MG63 (cell line): ENCODE data around the gene FER. TPM values are rescaled to one million over a fixed set of nuclear protein-coding genes. Genes with fewer than 3 reads are reported as not detected.
"Not testable (repeated sequence)": the region's sequence is repeated elsewhere in the genome, so short reads cannot be mapped to it uniquely, and the experiment has no call there.

Experiments used
- DNase-seq: peaks from one replicate; pipeline ENCODE4 v3.0.0-alpha.2; 2020
- H3K27me3 ChIP-seq: fragments of 250-450 bp; sonication (Bioruptor Pico); 2 replicates; pipeline ENCODE4 v1.5.1; 2020; ENCODE audit warnings: mild to moderate bottlenecking, moderate library complexity
- H3K36me3 ChIP-seq: fragments of 250-450 bp; sonication (Bioruptor Pico); 2 replicates; pipeline ENCODE4 v1.5.1; 2020; ENCODE audit warnings: mild to moderate bottlenecking, moderate library complexity
- H3K4me3 ChIP-seq: fragments of 250-450 bp; sonication (Bioruptor Pico); 2 replicates; pipeline ENCODE4 v1.5.1; 2020; ENCODE audit warnings: mild to moderate bottlenecking, moderate library complexity
- H3K9me3 ChIP-seq: fragments of 250-450 bp; sonication (Bioruptor Pico); 2 replicates; pipeline ENCODE4 v1.5.1; 2020; ENCODE audit warnings: mild to moderate bottlenecking, moderate library complexity
- total RNA-seq: library from RNA; depleted of rRNA; stranded (reverse); fragments of >200 nt; shearing (Covaris generic); gene quantifications from 2 replicates; pipeline ENCODE4 v1.2.3, GENCODE V29; 2014; ENCODE audit warnings: low replicate concordance

The FER gene
- total RNA-seq, 1 experiment from 2014 or later, result 5.9 TPM

- Histone ChIP-seq H3K9me3 (no peaks in the 10 kb centered on the region), H3K27me3 (no peaks in the 10 kb centered on the region), H3K4me3 (no peak overlapping the region), H3K36me3 (no peaks in the 10 kb centered on the region)
- DNase-seq, result no peak
Observed at GRCh38 chr5:108947164-108947563, 199.5 kb downstream of the FER start.

- DNase-seq, result no peak
- no peaks in the 10 kb centered on the region for H3K36me3 ChIP-seq
- H3K9me3 ChIP-seq, result no peaks in the 10 kb centered on the region
- no peak overlapping the region for H3K4me3 ChIP-seq
- H3K27me3 ChIP-seq, result no peaks in the 10 kb centered on the region
Observed at GRCh38 chr5:108950276-108950675, 202.6 kb downstream of the FER start.

GRCh38 chr5:108953940-108954339, 206.2 kb downstream of the FER start:
- no peak for DNase-seq

GRCh38 chr5:108957333-108957732, 209.6 kb downstream of the FER start:
- Histone ChIP-seq H3K9me3 (no peaks in the 10 kb centered on the region), H3K27me3 (no peaks in the 10 kb centered on the region), H3K4me3 (no peak overlapping the region), H3K36me3 (no peaks in the 10 kb centered on the region)
- DNase-seq, result no peak

More at GRCh38 chr5:108953940-108954339, 206.2 kb downstream of the FER start:
- H3K4me3 ChIP-seq, result no peak overlapping the region
- no peaks in the 10 kb centered on the region for H3K9me3 ChIP-seq
- H3K36me3 ChIP-seq, result no peaks in the 10 kb centered on the region
- H3K27me3 ChIP-seq, result no peaks in the 10 kb centered on the region

GRCh38 chr5:108966910-108967309, 219.2 kb downstream of the FER start:
- Histone ChIP-seq H3K9me3 (no peaks in the 10 kb centered on the region), H3K4me3 (no peak overlapping the region), H3K27me3 (no peaks in the 10 kb centered on the region), H3K36me3 (no peaks in the 10 kb centered on the region)
- no peak for DNase-seq

- Histone ChIP-seq H3K27me3 (no peaks in the 10 kb centered on the region), H3K36me3 (no peaks in the 10 kb centered on the region), H3K9me3 (no peaks in the 10 kb centered on the region), H3K4me3 (no peak overlapping the region)
- DNase-seq, result no peak
Observed at GRCh38 chr5:108974594-108974993, 226.9 kb downstream of the FER start.

- DNase-seq, result no peak
- H3K9me3 ChIP-seq, result no peaks in the 10 kb centered on the region
Observed at GRCh38 chr5:108975697-108976096, 228.0 kb downstream of the FER start.

GRCh38 chr5:108983461-108984092, 235.9 kb downstream of the FER start:
- Histone ChIP-seq H3K36me3 (no peaks in the 10 kb centered on the region; the same call in 1 of the 2 replicates), H3K4me3 (no peak overlapping the region), H3K9me3 (no peaks in the 10 kb centered on the region), H3K27me3 (no peaks in the 10 kb centered on the region)
- no peak for DNase-seq

More at GRCh38 chr5:108975697-108976096, 228.0 kb downstream of the FER start:
- Histone ChIP-seq H3K27me3 (no peaks in the 10 kb centered on the region), H3K36me3 (no peaks in the 10 kb centered on the region), H3K4me3 (no peak overlapping the region)

GRCh38 chr5:108989761-108990392, 242.2 kb downstream of the FER start:
- no peak for DNase-seq
- Histone ChIP-seq H3K4me3 (no peak overlapping the region), H3K9me3 (peaks cover 4% of the 10 kb centered on the region)

GRCh38 chr5:108992396-108993085, 244.8 kb downstream of the FER start:
- DNase-seq, H3K9me3 ChIP-seq, H3K4me3 ChIP-seq: not testable (repeated sequence)

More at GRCh38 chr5:108989761-108990392, 242.2 kb downstream of the FER start:
- no peaks in the 10 kb centered on the region; the same call in 1 of the 2 replicates for H3K36me3 ChIP-seq
- no peaks in the 10 kb centered on the region for H3K27me3 ChIP-seq

GRCh38 chr5:108993440-108993839, 245.7 kb downstream of the FER start:
- H3K27me3 ChIP-seq, H3K4me3 ChIP-seq, H3K36me3 ChIP-seq, DNase-seq, H3K9me3 ChIP-seq: not testable (repeated sequence)

More at GRCh38 chr5:108992396-108993085, 244.8 kb downstream of the FER start:
- H3K36me3 ChIP-seq, H3K27me3 ChIP-seq: not testable (repeated sequence)

GRCh38 chr5:108997720-108998119, 250.0 kb downstream of the FER start:
- peaks cover 7% of the 10 kb centered on the region for H3K9me3 ChIP-seq
- H3K4me3 ChIP-seq, result no peak overlapping the region
- no peaks in the 10 kb centered on the region for H3K36me3 ChIP-seq
- no peak for DNase-seq
- no peaks in the 10 kb centered on the region for H3K27me3 ChIP-seq

GRCh38 chr5:108998216-108998615, 250.5 kb downstream of the FER start:
- no peak for DNase-seq

GRCh38 chr5:109003928-109004327, 256.2 kb downstream of the FER start:
- no peak for DNase-seq
- Histone ChIP-seq H3K4me3 (no peak overlapping the region), H3K36me3 (no peaks in the 10 kb centered on the region), H3K27me3 (no peaks in the 10 kb centered on the region), H3K9me3 (no peaks in the 10 kb centered on the region)

More at GRCh38 chr5:108998216-108998615, 250.5 kb downstream of the FER start:
- Histone ChIP-seq H3K27me3 (no peaks in the 10 kb centered on the region), H3K9me3 (peaks cover 7% of the 10 kb centered on the region), H3K36me3 (no peaks in the 10 kb centered on the region), H3K4me3 (no peak overlapping the region)

GRCh38 chr5:109005297-109006009, 257.8 kb downstream of the FER start:
- Histone ChIP-seq H3K9me3 (no peaks in the 10 kb centered on the region), H3K36me3 (no peaks in the 10 kb centered on the region), H3K4me3 (no peak overlapping the region), H3K27me3 (no peaks in the 10 kb centered on the region)
- no peak for DNase-seq

- no peaks in the 10 kb centered on the region for H3K27me3 ChIP-seq
- H3K4me3 ChIP-seq, result no peak overlapping the region
- no peak for DNase-seq
- no peaks in the 10 kb centered on the region for H3K9me3 ChIP-seq
- no peaks in the 10 kb centered on the region for H3K36me3 ChIP-seq
Observed at GRCh38 chr5:109006129-109006528, 258.4 kb downstream of the FER start.

GRCh38 chr5:109016300-109016699, 268.6 kb downstream of the FER start:
- H3K4me3 ChIP-seq, result no peak overlapping the region
- no peaks in the 10 kb centered on the region for H3K36me3 ChIP-seq
- H3K27me3 ChIP-seq, result no peaks in the 10 kb centered on the region
- no peaks in the 10 kb centered on the region for H3K9me3 ChIP-seq
- DNase-seq, result no peak
